CD4-positive, alpha-beta T cell (primary cell): Measurements from ENCODE around the gene SLC38A10. TPM values are rescaled to one million over a fixed set of nuclear protein-coding genes. Genes with fewer than 3 reads are reported as not detected.

Experiments
- ATAC-seq: fragments of 200-7000 bp; cut with Tn5 transposase; one replicate; pipeline ENCODE4 v1.10.0; 2022; ENCODE audit warnings: mild to moderate bottlenecking; ENCODE audit not compliant: poor library complexity
- CTCF ChIA-PET: fragments of 350-600 bp; sonication (Branson Sonifier 250); formaldehyde crosslinking; loops from one replicate; lab custom pipeline; 2021; ENCODE audit warnings: antibody characterized with exemption, inconsistent platforms; lab: Charles Lee
- POLR2A ChIA-PET: fragments of 350-600 bp; sonication (Branson Sonifier 250); formaldehyde crosslinking; loops from one replicate; lab custom pipeline; 2021; ENCODE audit warnings: antibody characterized with exemption, inconsistent platforms; lab: Charles Lee
- DNase-seq, 14 experiments: peaks; one replicate each; pipeline ENCODE4 v3.0.0-alpha.2; 2013 to 2020; ENCODE audit warnings: mixed read lengths in 2 of 14
- H3K27ac ChIP-seq, 2 donors: one replicate each; pipeline versions ENCODE4 v1.5.1 to v1.7.0; 2013; ENCODE audit warnings: low read length in 2 of 2, low read depth in 1 of 2, mild to moderate bottlenecking in 1 of 2
- H3K27me3 ChIP-seq, 2 experiments: 1 replicate in 1 of 2; 2 replicates in 1 of 2; pipeline versions ENCODE4 v1.6.1 to v1.7.0; 2013; ENCODE audit warnings: low read length in 2 of 2, control low read depth in 1 of 2, mild to moderate bottlenecking in 1 of 2, moderate library complexity in 1 of 2; ENCODE audit not compliant: insufficient read depth in 2 of 2, control insufficient read depth in 1 of 2
- H3K36me3 ChIP-seq: one replicate; pipeline ENCODE4 v1.6.1; 2013; ENCODE audit warnings: low read length, control low read depth; ENCODE audit not compliant: insufficient read depth
- H3K4me1 ChIP-seq: one replicate; pipeline ENCODE4 v1.6.1; 2013; ENCODE audit warnings: low read length, control low read depth; ENCODE audit not compliant: insufficient read depth
- H3K4me3 ChIP-seq: one replicate; pipeline ENCODE4 v1.5.1; 2013; ENCODE audit warnings: mild to moderate bottlenecking, low read length, moderate library complexity
- H3K9me3 ChIP-seq, 2 experiments: 1 replicate in 1 of 2; 2 replicates in 1 of 2; pipeline versions ENCODE4 v1.6.1 to v1.7.0; 2013; ENCODE audit warnings: low read length in 2 of 2, mild to moderate bottlenecking in 2 of 2, control low read depth in 1 of 2, moderate library complexity in 1 of 2; ENCODE audit not compliant: control insufficient read depth in 1 of 2, insufficient read depth in 1 of 2
- H3K27ac Mint-ChIP-seq: one replicate; pipeline ENCODE4 v1.8.0; 2020; ENCODE audit warnings: mixed read lengths
- H3K27me3 Mint-ChIP-seq: one replicate; pipeline ENCODE4 v1.8.0; 2021; ENCODE audit warnings: mixed read lengths
- H3K36me3 Mint-ChIP-seq: one replicate; pipeline ENCODE4 v1.8.0; 2021; ENCODE audit warnings: low read depth, mixed read lengths
- H3K4me1 Mint-ChIP-seq: one replicate; pipeline ENCODE4 v1.8.0; 2021; ENCODE audit warnings: low read depth, mixed read lengths
- H3K4me3 Mint-ChIP-seq: one replicate; pipeline ENCODE4 v1.8.0; 2020; ENCODE audit warnings: mild to moderate bottlenecking, mixed read lengths
- H3K9me3 Mint-ChIP-seq: one replicate; pipeline ENCODE4 v1.8.0; 2020; ENCODE audit warnings: mixed read lengths
- CTCF ChIP-seq: fragments of 200-600 bp; IDR thresholded peaks from one replicate; pipeline ENCODE4 v1.8.0; 2022; ENCODE audit warnings: antibody characterized with exemption, mild to moderate bottlenecking
- intact Hi-C, 2 experiments: fragments of 100-400 bp; cut with DNase I in 1 of 2; cut with micrococcal nuclease in 1 of 2; formaldehyde crosslinking; loops; one replicate each; pipeline versions ENCODE4 v1.15.1 to v1.9.0; 2023 to 2025; cut with DNase I, micrococcal nuclease
- total RNA-seq, 174 experiments: library from RNA in 2 of 174; stranded (reverse) in 2 of 174; gene quantifications; one replicate each; pipeline ENCODE4 v1.2.3 and lab custom pipeline; 2021 to 2026

The SLC38A10 gene
- total RNA-seq, 2 experiments from 2014 or later: 22.8 to 26.4 TPM

- Histone ChIP-seq H3K27me3 (peaks cover 33 to 43% of the 10 kb centered on the region in 2 experiments), H3K27ac (no peak overlapping the region), H3K9me3 (peaks cover 0 to 23% of the 10 kb centered on the region in 2 experiments), H3K4me3 (no peak overlapping the region), H3K4me1 (peaks cover 5% of the 10 kb centered on the region), H3K36me3 (no peaks in the 10 kb centered on the region)
- CTCF ChIA-PET: no interaction called here
- TF ChIP-seq CTCF: no peak
- POLR2A ChIA-PET: no interaction called here
- no peak for ATAC-seq
- H3K27ac Mint-ChIP-seq: no peak overlapping the region
- peaks cover 51% of the 10 kb centered on the region for H3K27me3 Mint-ChIP-seq
- H3K4me1 Mint-ChIP-seq: no peaks in the 10 kb centered on the region
- no peaks in the 10 kb centered on the region for H3K9me3 Mint-ChIP-seq
- no peak for DNase-seq
- no peak overlapping the region for H3K4me3 Mint-ChIP-seq
- H3K36me3 Mint-ChIP-seq: no peaks in the 10 kb centered on the region
- intact Hi-C loops: no loop called here
Measured at GRCh38 chr17:81336296-81336929, 41.3 kb upstream of the SLC38A10 start.

GRCh38 chr17:81335773-81336157 is 40.7 kb upstream of the SLC38A10 start:
- H3K9me3 ChIP-seq: peaks cover 0 to 23% of the 10 kb centered on the region in 2 experiments
- Mint-ChIP-seq H3K4me1 (no peaks in the 10 kb centered on the region), H3K4me3 (no peak overlapping the region), H3K36me3 (no peaks in the 10 kb centered on the region), H3K27me3 (peaks cover 50% of the 10 kb centered on the region), H3K27ac (no peak overlapping the region), H3K9me3 (no peaks in the 10 kb centered on the region)
- H3K27me3 ChIP-seq: peaks cover 31 to 36% of the 10 kb centered on the region in 2 experiments
- TF ChIP-seq CTCF: no peak
- H3K36me3 ChIP-seq: no peaks in the 10 kb centered on the region
- ChIA-PET CTCF (no interaction called here), POLR2A (no interaction called here)
- no peak overlapping the region for H3K4me3 ChIP-seq
- H3K4me1 ChIP-seq: peaks cover 2% of the 10 kb centered on the region
- ATAC-seq (no peak), DNase-seq (no peak)
- H3K27ac ChIP-seq: no peak overlapping the region
- intact Hi-C loops: no loop called here

- H3K36me3 Mint-ChIP-seq: no peaks in the 10 kb centered on the region
- intact Hi-C loops: no loop called here
- ATAC-seq: no peak
- H3K9me3 Mint-ChIP-seq: no peaks in the 10 kb centered on the region
- peaks cover 27 to 31% of the 10 kb centered on the region in 2 experiments for H3K27me3 ChIP-seq
- no peak for TF ChIP-seq CTCF
- no peak overlapping the region for H3K27ac ChIP-seq
- no peak overlapping the region for H3K4me3 Mint-ChIP-seq
- ChIA-PET CTCF (no interaction called here), POLR2A (no interaction called here)
- H3K27me3 Mint-ChIP-seq: peaks cover 45% of the 10 kb centered on the region
- no peaks in the 10 kb centered on the region for H3K36me3 ChIP-seq
- H3K4me1 ChIP-seq: peaks cover 2% of the 10 kb centered on the region
- DNase-seq: no peak
- H3K4me3 ChIP-seq: no peak overlapping the region
- H3K4me1 Mint-ChIP-seq: no peaks in the 10 kb centered on the region
- peaks cover 0 to 23% of the 10 kb centered on the region in 2 experiments for H3K9me3 ChIP-seq
- H3K27ac Mint-ChIP-seq: no peak overlapping the region
Measured at GRCh38 chr17:81334987-81335772, 40.1 kb upstream of the SLC38A10 start.
